Pancreas (tissue), 10 donors: Measurements from ENCODE around the gene ZG16. TPM values are rescaled to one million over a fixed set of nuclear protein-coding genes. Genes with fewer than 3 reads are reported as not detected.

Source experiments
- ATAC-seq, 4 donors: fragments of 200-7000 bp; cut with Tn5 transposase; one replicate each; pipeline versions ENCODE4 v1.8.0 to v1.9.1; 2020; ENCODE audit warnings: mild to moderate bottlenecking in 4 of 4, moderate library complexity in 4 of 4
- DNase-seq, 6 donors: peaks; one replicate each; pipeline ENCODE4 v3.0.0-alpha.2; 2020
- FAIRE-seq: peaks from 2 replicates; lab custom pipeline; 2012; peaks lifted over from hg19 to GRCh38; lab: Jason Lieb, UNC
- H3K27ac ChIP-seq, 4 donors: fragments of 200-600 bp; sonication (generic); 1 replicate in 3 of 4; 2 replicates in 1 of 4; pipeline versions ENCODE4 v1.5.0 to v1.8.0; 2020
- H3K27me3 ChIP-seq, 4 donors: fragments of 200-600 bp; one replicate each; pipeline ENCODE4 v1.8.0; 2021
- H3K36me3 ChIP-seq, 3 donors: fragments of 200-600 bp; sonication (generic) in 1 of 3; one replicate each; pipeline versions ENCODE4 v1.5.0 to v1.8.0; 2020 to 2021
- H3K4me1 ChIP-seq, 3 donors: fragments of 200-600 bp; one replicate each; pipeline ENCODE4 v1.8.0; 2021
- H3K4me3 ChIP-seq, 4 donors: fragments of 200-600 bp; sonication (generic) in 2 of 4; one replicate each; pipeline versions ENCODE4 v1.5.0 to v1.8.0; 2020 to 2021
- H3K9me3 ChIP-seq, 4 donors: fragments of 200-600 bp; one replicate each; pipeline ENCODE4 v1.8.0; 2021
- WGBS, 2 donors: extraction: QIAGEN DNeasy Blood & Tissue Kit; methylation state at CpG; one replicate each; pipeline ENCODE4 v1.1.7; 2013; 5-methylcytosine and 5-hydroxymethylcytosine counted together
- intact Hi-C, 3 donors: fragments of 100-400 bp; cut with DNase I; formaldehyde crosslinking; loops; one replicate each; pipeline versions ENCODE4 v1.11.1 to v1.14.2; 2022
- polyA plus RNA-seq, 2 donors: library from polyadenylated mRNA; stranded (reverse); fragments of 200-250 nt; gene quantifications; one replicate each; pipeline ENCODE4 v1.2.3, GENCODE V29; 2013
- total RNA-seq, 6 donors: library from RNA; stranded (reverse); fragmentation: NEBNext Ultra II Directional in 4 of 6; extraction: Animal tissue kit (Norgen Biotek cat#: 25700) in 4 of 6; gene quantifications; one replicate each; pipeline versions ENCODE4 v1.2.1 to v1.2.4, GENCODE V29; 2021 to 2023
- TF ChIP-seq, protein P1 (sequence below), 4 donors: fragments of 200-600 bp; sonication (generic) in 3 of 4; IDR thresholded peaks; one replicate each; pipeline versions ENCODE4 v1.5.0 to v1.8.0; 2021; ENCODE audit warnings: antibody characterized with exemption in 4 of 4
- donor health status: healthy with polysubstance abuse.
- donor health status: DM: no; HTN: no; CAD: no; lungs with moderate emphysema.
- donor health status: DM: no; HTN: no; CAD: no.
- donor health status: control.
- donor health status: control.
- donor health status: Bipolar disorder and iron deficiency.
- donor health status: DM: yes; HTN: yes; CAD: no.
- donor health status: DM: no; HTN: no; CAD: no.
- donor health status: DM: no; HTN: no; CAD: no.
- donor health status: DM: yes; HTN: yes; CAD: no.

The ZG16 gene
- total and polyA plus RNA-seq, 8 donors, result 0.06 to 3.1 (median 1.1) TPM

DNA sequence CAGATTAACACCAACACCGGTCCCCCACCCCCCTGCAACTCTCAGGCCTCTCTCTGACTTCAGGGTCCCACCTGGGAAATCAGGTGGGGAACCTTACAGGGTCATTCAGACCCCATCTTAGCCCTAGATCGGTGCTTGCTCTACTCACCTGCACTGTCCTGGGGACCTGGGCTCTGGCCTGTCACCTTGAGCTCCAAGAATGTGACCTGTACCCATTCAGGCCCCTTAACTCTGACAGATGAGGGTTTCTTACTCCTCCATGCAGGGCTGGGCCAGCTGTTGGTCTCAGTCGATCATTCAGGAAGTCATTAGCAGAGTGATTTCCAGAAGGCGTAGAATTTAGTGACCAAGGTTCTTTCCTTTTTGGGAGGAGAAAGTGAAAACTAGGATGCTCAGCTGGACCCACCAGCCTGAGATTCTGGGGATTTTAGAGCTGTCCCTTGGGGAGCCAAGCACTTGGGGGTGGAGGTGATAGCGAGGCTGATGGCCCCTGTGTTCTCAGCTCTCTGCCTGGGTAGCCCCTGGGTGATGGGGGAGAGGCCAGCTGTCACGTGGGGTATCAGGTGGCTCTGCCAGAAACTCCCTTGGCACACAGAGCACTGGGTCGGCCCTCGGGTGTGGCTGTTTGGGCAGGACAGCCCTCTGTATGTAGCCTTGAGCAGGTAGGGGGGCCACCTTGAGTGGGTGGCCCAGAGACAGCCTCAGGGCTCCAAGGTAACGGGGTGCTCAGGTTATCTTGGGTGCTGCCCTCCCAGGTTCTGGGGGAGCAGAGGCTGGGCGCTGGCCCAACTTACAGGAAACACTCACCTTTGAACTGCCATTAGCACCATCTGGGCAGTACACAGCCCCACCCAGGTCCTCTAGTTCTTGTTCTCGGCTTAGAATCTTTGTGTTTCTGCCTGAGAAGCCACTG lies 42.9 kb downstream of the ZG16 start:
- Histone ChIP-seq H3K4me3 (peak overlapping the region; percentile 48 to 77 (median 54)), H3K4me1 (peaks cover 43 to 73% (median 57%) of the 10 kb centered on the region in 3 donors), H3K27me3 (no peaks in the 10 kb centered on the region), H3K36me3 (peaks cover 0 to 8% (median 0%) of the 10 kb centered on the region in 3 donors), H3K27ac (peak overlapping the region; percentile 63 to 93 (median 87)), H3K9me3 (no peaks in the 10 kb centered on the region)
- WGBS, 2 donors, result 1 to 5% methylated on average over 11 of the region's 11 CpGs
- no peak for FAIRE-seq
- ATAC-seq, result peak; percentile 37 to 66 (median 56)
- intact Hi-C loops, result no loop called here
- peak; percentile 71 to 87 (median 77) for DNase-seq
- TF ChIP-seq, protein P1, sequence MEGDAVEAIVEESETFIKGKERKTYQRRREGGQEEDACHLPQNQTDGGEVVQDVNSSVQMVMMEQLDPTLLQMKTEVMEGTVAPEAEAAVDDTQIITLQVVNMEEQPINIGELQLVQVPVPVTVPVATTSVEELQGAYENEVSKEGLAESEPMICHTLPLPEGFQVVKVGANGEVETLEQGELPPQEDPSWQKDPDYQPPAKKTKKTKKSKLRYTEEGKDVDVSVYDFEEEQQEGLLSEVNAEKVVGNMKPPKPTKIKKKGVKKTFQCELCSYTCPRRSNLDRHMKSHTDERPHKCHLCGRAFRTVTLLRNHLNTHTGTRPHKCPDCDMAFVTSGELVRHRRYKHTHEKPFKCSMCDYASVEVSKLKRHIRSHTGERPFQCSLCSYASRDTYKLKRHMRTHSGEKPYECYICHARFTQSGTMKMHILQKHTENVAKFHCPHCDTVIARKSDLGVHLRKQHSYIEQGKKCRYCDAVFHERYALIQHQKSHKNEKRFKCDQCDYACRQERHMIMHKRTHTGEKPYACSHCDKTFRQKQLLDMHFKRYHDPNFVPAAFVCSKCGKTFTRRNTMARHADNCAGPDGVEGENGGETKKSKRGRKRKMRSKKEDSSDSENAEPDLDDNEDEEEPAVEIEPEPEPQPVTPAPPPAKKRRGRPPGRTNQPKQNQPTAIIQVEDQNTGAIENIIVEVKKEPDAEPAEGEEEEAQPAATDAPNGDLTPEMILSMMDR (IDR thresholded peaks at IDR 0.05), result no peak

DNA sequence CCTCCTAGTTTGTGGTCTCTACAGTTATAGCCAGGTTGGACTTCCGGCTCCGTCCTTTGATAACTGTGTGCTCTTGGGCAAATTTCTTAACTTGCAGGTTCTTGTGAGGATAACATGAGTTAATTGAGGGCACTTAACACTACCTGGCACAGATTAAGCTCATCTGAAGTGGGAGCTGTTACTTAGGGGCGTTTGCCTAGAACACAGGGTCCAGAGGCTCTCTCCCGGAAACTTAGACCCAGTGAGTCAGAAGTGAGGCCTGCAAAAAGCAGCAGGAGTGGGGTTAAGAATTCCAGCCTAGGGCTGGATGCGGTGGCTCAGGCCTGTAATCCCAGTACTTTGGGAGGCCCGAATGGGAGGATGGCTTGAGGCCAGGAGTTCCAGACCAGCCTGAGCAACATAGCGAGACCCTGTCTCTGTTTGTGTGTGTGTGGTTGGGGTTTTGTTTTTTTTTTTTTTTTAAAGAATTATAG lies 43.6 kb downstream of the ZG16 start:
- intact Hi-C loops, result loop anchor here in 1 of 3 donors (2.0 kb wide), 1 partner anchor 17 kb away; no protein-coding TSS in a partner anchor
- Histone ChIP-seq H3K4me1 (peaks cover 50 to 76% (median 63%) of the 10 kb centered on the region in 3 donors), H3K9me3 (no peaks in the 10 kb centered on the region), H3K27me3 (no peaks in the 10 kb centered on the region), H3K36me3 (peaks cover 0 to 8% (median 0%) of the 10 kb centered on the region in 3 donors), H3K27ac (peak overlapping the region; percentile 63 to 93 (median 87)), H3K4me3 (peak overlapping the region; percentile 48 to 77 (median 54))
- 19 to 21% methylated on average over 7 of the region's 7 CpGs for WGBS, 2 donors
- FAIRE-seq (no peak), ATAC-seq (peak in 3 of 4 donors; percentile 2 to 14 (median 3)), DNase-seq (peak in 2 of 6 donors; percentile 41 to 43)
- TF ChIP-seq, protein P1 (IDR thresholded peaks at IDR 0.05), result no peak

DNA sequence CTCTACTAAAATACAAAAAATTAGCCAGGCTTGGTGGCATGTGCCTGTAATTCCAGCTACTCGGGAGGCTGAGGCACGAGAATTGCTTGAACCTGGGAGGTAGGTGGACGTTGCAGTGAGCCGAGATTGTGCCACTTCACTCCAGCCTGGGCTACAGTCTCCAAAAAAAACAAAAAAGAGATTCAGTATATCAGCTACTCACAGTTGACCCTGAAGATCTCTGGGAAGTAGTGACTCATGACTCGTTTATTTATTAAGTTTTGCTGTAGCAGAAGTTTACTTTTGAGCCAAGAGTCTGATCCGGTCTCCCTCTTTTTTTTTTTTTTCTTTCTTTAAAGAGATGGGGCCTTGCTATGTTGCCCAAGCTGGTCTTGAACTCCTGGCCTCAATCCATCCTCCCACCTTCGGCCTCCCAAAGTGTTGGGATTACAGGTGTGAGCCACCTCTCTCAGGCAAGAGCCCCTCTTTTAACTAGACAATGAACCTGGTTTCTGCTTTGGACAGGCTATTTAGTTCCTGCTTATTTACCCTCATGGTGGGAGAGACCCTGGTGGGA lies 46.6 kb downstream of the ZG16 start:
- ATAC-seq, result peak; percentile 33 to 50 (median 38)
- no peak for FAIRE-seq
- DNase-seq, result peak in 2 of 6 donors; percentile 21 to 47
- Histone ChIP-seq H3K9me3 (no peaks in the 10 kb centered on the region), H3K27ac (peak overlapping the region; percentile 15 to 93 (median 64)), H3K4me3 (no peak overlapping the region), H3K4me1 (peaks cover 59 to 69% (median 62%) of the 10 kb centered on the region in 3 donors), H3K27me3 (no peaks in the 10 kb centered on the region), H3K36me3 (no peaks in the 10 kb centered on the region)
- WGBS, 2 donors, result 15 to 21% methylated on average over 7 of the region's 7 CpGs
- intact Hi-C loops, result no loop called here
- TF ChIP-seq, protein P1 (IDR thresholded peaks at IDR 0.05), result no peak

DNA sequence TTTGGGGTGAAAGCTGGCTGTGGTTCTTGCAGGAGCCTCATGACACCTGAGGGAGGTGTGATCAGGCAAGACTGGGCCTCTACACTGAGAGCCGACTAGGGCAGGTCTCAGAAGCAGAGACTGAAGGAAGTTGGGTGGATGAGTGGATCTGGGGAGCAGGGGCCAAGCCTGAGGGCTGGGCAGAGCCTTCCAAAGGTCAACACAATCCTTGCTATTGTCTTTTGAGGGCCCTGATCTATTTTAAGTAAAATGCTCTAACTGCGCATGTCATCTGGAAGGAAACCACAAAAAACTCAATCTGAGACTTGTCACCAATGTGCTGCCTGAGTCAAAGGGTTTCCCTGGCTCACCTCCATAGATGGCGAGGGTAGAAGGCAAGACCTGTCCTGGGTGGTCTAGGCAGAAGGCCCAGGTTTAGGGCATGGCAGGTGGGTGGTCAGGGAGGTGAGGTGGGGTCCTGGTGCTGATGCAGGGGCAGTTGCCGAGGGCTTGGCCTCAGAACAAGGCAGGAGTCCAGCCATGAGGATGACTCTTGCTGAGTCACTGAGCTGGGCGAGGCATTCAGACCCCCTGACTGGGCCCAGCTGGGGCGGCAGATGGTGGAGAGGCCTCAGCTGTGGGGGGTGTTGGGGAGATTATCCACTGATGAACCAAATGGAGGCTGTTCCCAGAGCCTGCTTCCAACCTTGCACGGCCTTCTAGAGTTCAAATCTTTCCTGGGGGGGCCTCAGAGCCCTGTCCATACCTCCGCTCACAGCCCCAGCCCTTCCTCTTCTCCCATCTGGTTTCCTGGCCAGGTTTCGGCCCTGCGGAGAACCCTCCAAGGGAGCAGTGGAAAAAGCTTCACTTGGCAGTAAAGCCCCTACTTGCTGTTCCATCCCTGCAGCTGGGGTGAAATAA lies 47.3 kb downstream of the ZG16 start:
- peaks cover 62 to 72% (median 63%) of the 10 kb centered on the region in 3 donors for H3K4me1 ChIP-seq
- no peaks in the 10 kb centered on the region for H3K27me3 ChIP-seq
- 80 to 85% methylated on average over 10 of the region's 10 CpGs for WGBS, 2 donors
- no peaks in the 10 kb centered on the region for H3K9me3 ChIP-seq
- no peaks in the 10 kb centered on the region for H3K36me3 ChIP-seq
- no peak overlapping the region for H3K4me3 ChIP-seq
- no peak for ATAC-seq
- peak in 3 of 6 donors; percentile 30 to 52 (median 44) for DNase-seq
- intact Hi-C loops, result no loop called here
- TF ChIP-seq, protein P1 (IDR thresholded peaks at IDR 0.05), result no peak
- peak overlapping the region; percentile 10 to 93 (median 51) for H3K27ac ChIP-seq
- FAIRE-seq, result no peak
